ENCODE data around the gene OR4K2.
A peak's percentile ranks its signal among the peaks of the same experiment; 100 is the strongest.
"Not testable (repeated sequence)": the region's sequence is repeated elsewhere in the genome, so short reads cannot be mapped to it uniquely, and the experiment has no call there.

OR4K2 gene

GRCh38 chr14:19874842-19875241 is at the start of gene OR4K2:
OR4K2 (plus strand) TSS chr14:19875142; CDS start chr14:19876268, 1,126 bp downstream.
- no peak for DNase-seq

GRCh38 chr14:19827626-19828244 is 47.2 kb upstream of the OR4K2 start:
- not testable (repeated sequence) for DNase-seq

GRCh38 chr14:19828314-19828713 is 46.6 kb upstream of the OR4K2 start:
- DNase-seq, result no peak

- DNase-seq, result not testable (repeated sequence)
These were observed 40.6 kb upstream of the OR4K2 start for GRCh38 chr14:19834203-19834848.

GRCh38 chr14:19838433-19838832 is 36.5 kb upstream of the OR4K2 start:
- no peak for DNase-seq

GRCh38 chr14:19851365-19851764 is 23.6 kb upstream of the OR4K2 start:
- no peak for DNase-seq

GRCh38 chr14:19866061-19866669 is 8.8 kb upstream of the OR4K2 start:
- DNase-seq, result not testable (repeated sequence)

GRCh38 chr14:19873178-19873577 is 1.8 kb upstream of the OR4K2 start:
- DNase-seq, result no peak

- DNase-seq, result peak; percentile 37
These were observed 3.2 kb downstream of the OR4K2 start for GRCh38 chr14:19878029-19878642.

- no peak for DNase-seq
These were observed 20.3 kb downstream of the OR4K2 start for GRCh38 chr14:19895282-19895681.

GRCh38 chr14:19900999-19901398 is 26.1 kb downstream of the OR4K2 start:
- DNase-seq, result no peak

- DNase-seq, result no peak
These were observed 27.5 kb downstream of the OR4K2 start for GRCh38 chr14:19902409-19902808.

GRCh38 chr14:19906665-19907064 is 31.7 kb downstream of the OR4K2 start:
- no peak for DNase-seq

GRCh38 chr14:19911114-19911513 is 36.2 kb downstream of the OR4K2 start:
- no peak for DNase-seq

GRCh38 chr14:19917243-19917642 is 42.3 kb downstream of the OR4K2 start:
- DNase-seq, result no peak

- DNase-seq, result no peak
These were observed 43.1 kb downstream of the OR4K2 start for GRCh38 chr14:19917955-19918518.

- no peak for DNase-seq
These were observed 43.8 kb downstream of the OR4K2 start for GRCh38 chr14:19918553-19919264.

- DNase-seq, result no peak
These were observed 45.2 kb downstream of the OR4K2 start, which contains the start of gene OR4K5 for GRCh38 chr14:19920021-19920657. OR4K5 (plus strand) TSS chr14:19920607; CDS start chr14:19920607, 0 bp downstream.

- DNase-seq, result no peak
These were observed 55.7 kb downstream of the OR4K2 start, which contains the start of gene OR4K1 for GRCh38 chr14:19930617-19931016. OR4K1 (plus strand) TSS chr14:19930917; CDS start chr14:19935667, 4,750 bp downstream.
